Keratinocyte (primary cell): Measurements from ENCODE around the gene FAM83G. TPM values are rescaled to one million over a fixed set of nuclear protein-coding genes. Genes with fewer than 3 reads are reported as not detected.

ENCODE experiments used
- DNase-seq: peaks from one replicate; pipeline ENCODE4 v3.0.0-alpha.2; 2011; ENCODE audit warnings: low read depth, missing footprints, low spot score
- FAIRE-seq: peaks from 2 replicates; lab custom pipeline; 2011; peaks lifted over from hg19 to GRCh38; lab: Jason Lieb, UNC
- H2AFZ ChIP-seq: 2 replicates; pipeline ENCODE4 v1.6.0; 2012; ENCODE audit warnings: low read length, control low read depth, inconsistent platforms; ENCODE audit not compliant: control insufficient read depth
- H3K27ac ChIP-seq: 2 replicates; pipeline ENCODE4 v1.5.1; 2011; ENCODE audit warnings: low read length; ENCODE audit not compliant: control insufficient read depth, insufficient read depth
- H3K27me3 ChIP-seq: 3 replicates; pipeline ENCODE4 v1.6.0; 2011; ENCODE audit warnings: low read length; ENCODE audit not compliant: control insufficient read depth, insufficient read depth; ENCODE audit errors: extremely low read depth
- H3K36me3 ChIP-seq, 2 experiments: 2 replicates in 1 of 2; 3 replicates in 1 of 2; pipeline ENCODE4 v1.5.1; 2011; ENCODE audit warnings: low read length in 2 of 2, mild to moderate bottlenecking in 1 of 2; ENCODE audit not compliant: control insufficient read depth in 2 of 2, insufficient read depth in 2 of 2; ENCODE audit errors: extremely low read depth in 1 of 2
- H3K4me1 ChIP-seq: 3 replicates; pipeline ENCODE4 v1.5.1; 2011; ENCODE audit warnings: low read length; ENCODE audit not compliant: control insufficient read depth, insufficient read depth; ENCODE audit errors: extremely low read depth
- H3K4me2 ChIP-seq: 3 replicates; pipeline ENCODE4 v1.6.0; 2011; ENCODE audit warnings: low read depth, low read length; ENCODE audit not compliant: control insufficient read depth, insufficient read depth; ENCODE audit errors: extremely low read depth
- H3K4me3 ChIP-seq, 3 experiments: fragments of 200-600 bp in 1 of 3; sonication (generic) in 1 of 3; 2 replicates in 2 of 3; 3 replicates in 1 of 3; pipeline ENCODE4 v1.5.1; 2011 to 2016; ENCODE audit warnings: low read length in 3 of 3, mild to moderate bottlenecking in 3 of 3, control low read depth in 2 of 3, inconsistent platforms in 1 of 3, low read depth in 1 of 3, mixed read lengths in 1 of 3, mixed run types in 1 of 3, moderate library complexity in 1 of 3; ENCODE audit not compliant: control insufficient read depth in 2 of 3, insufficient read depth in 2 of 3; ENCODE audit errors: extremely low read depth in 1 of 3
- H3K79me2 ChIP-seq: 2 replicates; pipeline ENCODE4 v1.6.0; 2012; ENCODE audit warnings: low read length; ENCODE audit not compliant: control insufficient read depth, insufficient read depth
- H3K9ac ChIP-seq: 3 replicates; pipeline ENCODE4 v1.6.0; 2011; ENCODE audit warnings: low read length; ENCODE audit not compliant: control insufficient read depth, insufficient read depth; ENCODE audit errors: extremely low read depth
- H3K9me1 ChIP-seq: 3 replicates; pipeline ENCODE4 v1.6.0; 2011; ENCODE audit warnings: low read length; ENCODE audit not compliant: control insufficient read depth, insufficient read depth; ENCODE audit errors: extremely low read depth
- H3K9me3 ChIP-seq: 2 replicates; pipeline ENCODE4 v1.5.1; 2012; ENCODE audit warnings: low read depth, low read length; ENCODE audit not compliant: control insufficient read depth
- H4K20me1 ChIP-seq: 3 replicates; pipeline ENCODE4 v1.6.0; 2011; ENCODE audit warnings: low read length; ENCODE audit not compliant: control insufficient read depth, insufficient read depth; ENCODE audit errors: extremely low read depth
- CTCF ChIP-seq, 3 experiments: IDR thresholded peaks in 1 of 3; conservative IDR thresholded peaks in 1 of 3; optimal IDR thresholded peaks in 1 of 3; 2 replicates in 2 of 3; 3 replicates in 1 of 3; pipeline versions ENCODE3 to v1.5.1; 2011; ENCODE audit warnings: low read length in 3 of 3, mild to moderate bottlenecking in 3 of 3, moderate library complexity in 2 of 3, control low read depth in 1 of 3, inconsistent platforms in 1 of 3; ENCODE audit not compliant: insufficient read depth in 2 of 3; ENCODE audit errors: extremely low read depth in 1 of 3
- EZH2 ChIP-seq: IDR thresholded peaks from one replicate; pipeline ENCODE4 v1.6.1; 2012; ENCODE audit warnings: inconsistent platforms, mild to moderate bottlenecking, low read length, moderate library complexity
- dilution Hi-C: fragments of 300-500 bp; cut with MboI; formaldehyde crosslinking; loops from one replicate; pipeline ENCODE4 v1.7.0; 2020; ENCODE audit warnings: low sequenced_read_pairs; ENCODE audit not compliant: extremely low pct_ligation_motif_present
- polyA plus RNA-seq, 5 experiments: library from polyadenylated mRNA; depleted of rRNA in 3 of 5; stranded (reverse) in 3 of 5; stranded (forward) in 1 of 5; unstranded in 1 of 5; fragments of >200 nt; gene quantifications; 1 replicate in 1 of 5; 2 replicates in 3 of 5; 3 replicates in 1 of 5; pipeline versions ENCODE4 v1.2.1 to v1.2.3, GENCODE V29; 2011 to 2012; ENCODE audit warnings: missing spikeins in 2 of 5, low read depth in 1 of 5, low replicate concordance in 1 of 5

Gene FAM83G
- polyA plus RNA-seq, 1 donor (not counting 4 experiments of a cell fraction or from before 2014, with no cell fraction given) = 23.2 TPM

- peaks cover 76% of the 10 kb centered on the region for H3K79me2 ChIP-seq
Observed at GRCh38 chr17:18990331-18990730, 14.2 kb downstream of the FAM83G start.

GRCh38 chr17:18988546-18989173 lies 15.9 kb downstream of the FAM83G start:
- no peaks in the 10 kb centered on the region for H3K27me3 ChIP-seq
- FAIRE-seq = no peak
- H3K4me1 ChIP-seq = peaks cover 41% of the 10 kb centered on the region
- no peak overlapping the region for H3K9ac ChIP-seq
- peaks cover 4% of the 10 kb centered on the region for H3K9me1 ChIP-seq
- no peaks in the 10 kb centered on the region for H3K9me3 ChIP-seq
- H3K4me2 ChIP-seq = no peak overlapping the region
- peaks cover 61% of the 10 kb centered on the region for H3K79me2 ChIP-seq
- peaks cover 43 to 60% of the 10 kb centered on the region in 2 experiments for H3K36me3 ChIP-seq
- H3K27ac ChIP-seq = no peak overlapping the region
- H2AFZ ChIP-seq = no peak overlapping the region
- peaks cover 39% of the 10 kb centered on the region for H4K20me1 ChIP-seq
- no peak for DNase-seq
- dilution Hi-C loops = no loop called here
- TF ChIP-seq CTCF (optimal IDR thresholded peaks at IDR 0.05 in 1 of 3, IDR thresholded peaks at IDR 0.05 in 1 of 3, conservative IDR thresholded peaks at IDR 0.05 in 1 of 3; ENCODE audit: extremely low read depth in 1 of 3, insufficient read depth in 2 of 3, low read length in 3 of 3) (no peak), EZH2 (no peak)
- H3K4me3 ChIP-seq = no peak overlapping the region

More at GRCh38 chr17:18990331-18990730, 14.2 kb downstream of the FAM83G start:
- H3K4me2 ChIP-seq = no peak overlapping the region
- FAIRE-seq (no peak), DNase-seq (no peak)
- dilution Hi-C loops = no loop called here
- H3K9me1 ChIP-seq = peaks cover 4% of the 10 kb centered on the region
- H3K27me3 ChIP-seq = no peaks in the 10 kb centered on the region
- H3K4me1 ChIP-seq = peaks cover 54% of the 10 kb centered on the region
- no peak overlapping the region for H3K9ac ChIP-seq
- no peaks in the 10 kb centered on the region for H3K9me3 ChIP-seq
- peaks cover 53% of the 10 kb centered on the region for H4K20me1 ChIP-seq
- TF ChIP-seq CTCF (optimal IDR thresholded peaks at IDR 0.05 in 1 of 3, IDR thresholded peaks at IDR 0.05 in 1 of 3, conservative IDR thresholded peaks at IDR 0.05 in 1 of 3; ENCODE audit: extremely low read depth in 1 of 3, insufficient read depth in 2 of 3, low read length in 3 of 3) = peak in 2 of 3 experiments; percentile 13 to 34
- TF ChIP-seq EZH2 = no peak
- no peak overlapping the region for H3K4me3 ChIP-seq
- no peak overlapping the region for H2AFZ ChIP-seq
- peak overlapping the region; percentile 27 for H3K27ac ChIP-seq
- peaks cover 33 to 44% of the 10 kb centered on the region in 2 experiments for H3K36me3 ChIP-seq
